A549 treated with CpdA at 1 μM for 4 hours (cell line): ENCODE measurements around the gene MVP. TPM values are rescaled to one million over a fixed set of nuclear protein-coding genes. Genes with fewer than 3 reads are reported as not detected.

Experiments
- total RNA-seq: library from RNA; stranded (reverse); fragments of 200-300 nt; extraction: Qiagen RNA extraction; gene quantifications from 5 replicates; pipeline ENCODE4 v1.2.3, GENCODE V29; 2022; ENCODE audit warnings: low read depth

MVP gene
- 110 to 134 TPM (median 125 TPM) in 5 replicates for total RNA-seq

GRCh38 chr16:29820271-29820701, at the start of gene MVP:
TSS of gene MVP (plus strand) at chr16:29820462. CDS start at chr16:29830550, 10,088 bp downstream.

GRCh38 chr16:29777576-29778350, 42.5 kb upstream of the MVP start, which contains the start of gene ZG16:
TSS of gene ZG16 (plus strand) at chr16:29778256. CDS start at chr16:29779267, 1,011 bp downstream.

GRCh38 chr16:29790183-29790948, 29.9 kb upstream of the MVP start, which contains the start of gene KIF22:
TSS of gene KIF22 (plus strand) at chr16:29790751. CDS start at chr16:29790760, 9 bp downstream.

GRCh38 chr16:29806099-29806579, 14.1 kb upstream of the MVP start, which contains the start of gene MAZ:
TSS of gene MAZ (plus strand) at chr16:29806529. CDS start at chr16:29806702, 173 bp downstream.

GRCh38 chr16:29811896-29812665, 8.2 kb upstream of the MVP start, which contains the start of gene PRRT2:
TSS of gene PRRT2 (plus strand) at chr16:29812193. CDS start at chr16:29813055, 862 bp downstream.

GRCh38 chr16:29815793-29816693, 4.2 kb upstream of the MVP start, which contains the start of gene PAGR1:
TSS of gene PAGR1 (plus strand) at chr16:29816152. CDS start at chr16:29816526, 374 bp downstream.

GRCh38 chr16:29862884-29863668, 42.8 kb downstream of the MVP start, which contains the start of gene CDIPT:
TSS of gene CDIPT (minus strand) at chr16:29863226. CDS start at chr16:29862857, 369 bp downstream.

Other genes starting within 250 kb of the MVP start
- gene SPN, start 157.2 kb upstream of the MVP start, total RNA-seq, result 0.01 TPM in 1 of 5 replicates, not detected in the others
- 0.46 to 1.8 TPM (median 0.94 TPM) in 5 replicates for gene QPRT, start 141.3 kb upstream of the MVP start, total RNA-seq
- not detected in 5 replicates for gene C16orf54, start 74.5 kb upstream of the MVP start, total RNA-seq
- not detected in 5 replicates for gene ZG16, start 42.2 kb upstream of the MVP start, total RNA-seq
- gene KIF22, start 29.7 kb upstream of the MVP start, total RNA-seq, result 81.9 to 103 TPM (median 93.7 TPM) in 5 replicates
- 155 to 199 TPM (median 183 TPM) in 5 replicates for gene MAZ, start 13.9 kb upstream of the MVP start, total RNA-seq
- gene PRRT2, start 8.3 kb upstream of the MVP start, total RNA-seq, result 0.26 to 0.54 TPM (median 0.46 TPM) in 5 replicates
- 41.2 to 51.3 TPM (median 48.8 TPM) in 5 replicates for gene PAGR1, start 4.3 kb upstream of the MVP start, total RNA-seq
- 63.2 to 108 TPM (median 103 TPM) in 5 replicates for gene CDIPT, start 42.8 kb downstream of the MVP start, total RNA-seq
- 16.5 to 25.6 TPM (median 21.2 TPM) in 5 replicates for gene SEZ6L2, start 79.1 kb downstream of the MVP start, total RNA-seq
- 20.9 to 30.7 TPM (median 28.3 TPM) in 5 replicates for gene ASPHD1, start 80.0 kb downstream of the MVP start, total RNA-seq
- 15.9 to 22.5 TPM (median 18.2 TPM) in 5 replicates for gene KCTD13, start 105.8 kb downstream of the MVP start, total RNA-seq
- gene TMEM219, start 141.6 kb downstream of the MVP start, total RNA-seq, result 79.8 to 104 TPM (median 96.6 TPM) in 5 replicates
- gene TAOK2, start 153.4 kb downstream of the MVP start, total RNA-seq, result 27.9 to 37.1 TPM (median 33.4 TPM) in 5 replicates
- gene HIRIP3, start 175.2 kb downstream of the MVP start, total RNA-seq, result 13.3 to 18.0 TPM (median 15.7 TPM) in 5 replicates
- 103 to 113 TPM (median 109 TPM) in 5 replicates for gene INO80E, start 175.8 kb downstream of the MVP start, total RNA-seq
- 1.8 to 2.8 TPM (median 2.5 TPM) in 5 replicates for gene DOC2A, start 190.6 kb downstream of the MVP start, total RNA-seq
- not detected in 5 replicates for gene C16orf92, start 202.7 kb downstream of the MVP start, total RNA-seq
- gene TLCD3B, start 210.8 kb downstream of the MVP start, total RNA-seq, result 0.23 to 0.58 TPM (median 0.30 TPM) in 5 replicates
- gene ALDOA, start 245.3 kb downstream of the MVP start, total RNA-seq, result 1,596 to 1,951 TPM (median 1,926 TPM) in 5 replicates